Measurements from ENCODE around the gene KRTAP22-2. TPM values are rescaled to one million over a fixed set of nuclear protein-coding genes. Genes with fewer than 3 reads are reported as not detected.

KRTAP22-2 gene
- total RNA-seq, result not detected in 2 replicates

GRCh38 chr21:30590297-30590696, at the start of gene KRTAP22-2:
TSS of gene KRTAP22-2 (minus strand) at chr21:30590397.
- Mint-ChIP-seq H3K36me3 (ENCODE audit: low read depth) (no peaks in the 10 kb centered on the region), H3K4me3 (ENCODE audit: low read depth) (no peak within 1 kb of the TSS), H3K27me3 (ENCODE audit: low read depth) (peaks cover 4% of the 10 kb centered on the region), H3K9me3 (no peaks in the 10 kb centered on the region), H3K27ac (no peak within 1 kb of the TSS), H3K4me1 (ENCODE audit: low read depth) (peaks cover 3% of the 10 kb centered on the region)
- DNase-seq (ENCODE audit: low spot score), result no peak
- intact Hi-C loops (cut with micrococcal nuclease), result no loop called here

DNA sequence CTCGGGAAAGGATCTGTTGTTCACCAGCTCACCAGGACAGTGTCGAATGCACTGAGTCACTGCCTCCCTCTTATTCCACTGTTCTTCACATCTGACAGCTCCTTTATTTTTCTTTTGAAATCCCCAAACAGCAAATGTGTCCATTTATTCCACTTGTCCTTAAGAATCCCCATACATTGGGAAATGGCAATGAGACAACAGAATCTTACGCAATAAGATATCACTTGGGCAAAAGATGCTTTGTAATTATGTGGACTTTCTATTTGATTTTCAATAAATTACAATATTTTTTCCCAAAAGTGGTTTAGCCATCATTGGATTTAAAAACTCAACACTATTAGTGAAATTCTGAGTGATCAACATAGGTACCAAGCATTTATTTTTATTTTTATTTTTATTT, 48.5 kb upstream of the KRTAP22-2 start:
- no peak overlapping the region for H3K27ac Mint-ChIP-seq
- peaks cover 4% of the 10 kb centered on the region for H3K9me3 Mint-ChIP-seq
- intact Hi-C loops (cut with micrococcal nuclease), result no loop called here
- no peaks in the 10 kb centered on the region for H3K27me3 Mint-ChIP-seq (ENCODE audit: low read depth)
- H3K4me3 Mint-ChIP-seq (ENCODE audit: low read depth), result no peak overlapping the region
- DNase-seq (ENCODE audit: low spot score), result no peak
- H3K4me1 Mint-ChIP-seq (ENCODE audit: low read depth), result no peaks in the 10 kb centered on the region
- H3K36me3 Mint-ChIP-seq (ENCODE audit: low read depth), result no peaks in the 10 kb centered on the region

DNA sequence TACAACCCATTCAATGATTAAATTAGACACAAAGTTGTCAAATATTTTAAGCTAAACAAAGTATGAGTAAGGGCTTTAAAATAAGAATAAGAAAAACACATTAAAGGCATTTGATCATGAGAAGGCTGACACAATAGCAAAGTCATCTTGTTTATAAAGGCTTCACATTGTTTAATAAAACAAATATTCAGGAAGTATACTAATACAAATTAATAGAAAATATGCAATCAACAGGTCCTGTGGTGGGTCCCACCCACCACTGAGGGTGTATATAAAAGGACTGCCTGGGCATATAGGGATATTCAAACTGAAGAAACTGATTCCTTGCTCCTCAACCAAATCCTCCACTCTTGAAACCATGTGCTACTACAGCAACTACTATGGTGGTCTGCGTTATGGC, 44.7 kb upstream of the KRTAP22-2 start, which contains the start of gene KRTAP20-2:
TSS of gene KRTAP20-2 (plus strand) at position 301 of the 400 bp plus-strand sequence. CDS start at position 359, 58 bp downstream.
- H3K9me3 Mint-ChIP-seq, result no peaks in the 10 kb centered on the region
- no peak within 1 kb of the TSS for H3K4me3 Mint-ChIP-seq (ENCODE audit: low read depth)
- no peaks in the 10 kb centered on the region for H3K27me3 Mint-ChIP-seq (ENCODE audit: low read depth)
- H3K4me1 Mint-ChIP-seq (ENCODE audit: low read depth), result no peaks in the 10 kb centered on the region
- intact Hi-C loops (cut with micrococcal nuclease), result no loop called here
- no peaks in the 10 kb centered on the region for H3K36me3 Mint-ChIP-seq (ENCODE audit: low read depth)
- no peak for DNase-seq (ENCODE audit: low spot score)
- no peak within 1 kb of the TSS for H3K27ac Mint-ChIP-seq

- Mint-ChIP-seq H3K9me3 (no peaks in the 10 kb centered on the region), H3K27ac (no peak overlapping the region), H3K4me3 (ENCODE audit: low read depth) (no peak overlapping the region), H3K27me3 (ENCODE audit: low read depth) (peaks cover 2% of the 10 kb centered on the region), H3K36me3 (ENCODE audit: low read depth) (no peaks in the 10 kb centered on the region), H3K4me1 (ENCODE audit: low read depth) (no peaks in the 10 kb centered on the region)
- intact Hi-C loops (cut with micrococcal nuclease), result no loop called here
- DNase-seq (ENCODE audit: low spot score), result no peak
Measured at GRCh38 chr21:30629200-30629599, 39.0 kb upstream of the KRTAP22-2 start.

DNA sequence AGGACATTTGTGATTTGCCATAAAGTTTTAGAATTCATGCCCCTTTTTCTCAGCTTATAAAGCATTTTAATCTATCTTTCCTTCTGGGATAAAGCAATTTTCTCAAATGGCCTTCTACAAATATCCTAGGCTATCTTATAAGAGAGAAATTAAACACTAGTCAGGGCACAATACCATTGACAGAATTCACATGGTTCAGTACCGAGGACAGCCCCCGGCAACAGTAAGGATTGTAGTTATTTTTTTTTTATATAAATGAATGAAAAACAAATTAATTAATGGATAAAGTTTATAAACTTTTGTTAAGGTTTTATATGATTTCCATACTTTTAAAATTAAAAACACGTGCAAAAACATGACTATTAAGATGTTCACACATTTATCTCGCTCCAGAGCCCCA, 37.9 kb upstream of the KRTAP22-2 start:
- Mint-ChIP-seq H3K4me3 (ENCODE audit: low read depth) (no peak overlapping the region), H3K4me1 (ENCODE audit: low read depth) (no peaks in the 10 kb centered on the region), H3K27me3 (ENCODE audit: low read depth) (peaks cover 2% of the 10 kb centered on the region), H3K27ac (no peak overlapping the region), H3K36me3 (ENCODE audit: low read depth) (no peaks in the 10 kb centered on the region), H3K9me3 (no peaks in the 10 kb centered on the region)
- intact Hi-C loops (cut with micrococcal nuclease), result no loop called here
- DNase-seq (ENCODE audit: low spot score), result no peak

GRCh38 chr21:30625449-30626165, 35.4 kb upstream of the KRTAP22-2 start:
- H3K9me3 Mint-ChIP-seq, result no peaks in the 10 kb centered on the region
- intact Hi-C loops (cut with micrococcal nuclease), result no loop called here
- DNase-seq (ENCODE audit: low spot score), result no peak
- H3K4me1 Mint-ChIP-seq (ENCODE audit: low read depth), result no peaks in the 10 kb centered on the region
- H3K27ac Mint-ChIP-seq, result no peak overlapping the region
- H3K27me3 Mint-ChIP-seq (ENCODE audit: low read depth), result peaks cover 2% of the 10 kb centered on the region
- no peak overlapping the region for H3K4me3 Mint-ChIP-seq (ENCODE audit: low read depth)
- no peaks in the 10 kb centered on the region for H3K36me3 Mint-ChIP-seq (ENCODE audit: low read depth)

DNA sequence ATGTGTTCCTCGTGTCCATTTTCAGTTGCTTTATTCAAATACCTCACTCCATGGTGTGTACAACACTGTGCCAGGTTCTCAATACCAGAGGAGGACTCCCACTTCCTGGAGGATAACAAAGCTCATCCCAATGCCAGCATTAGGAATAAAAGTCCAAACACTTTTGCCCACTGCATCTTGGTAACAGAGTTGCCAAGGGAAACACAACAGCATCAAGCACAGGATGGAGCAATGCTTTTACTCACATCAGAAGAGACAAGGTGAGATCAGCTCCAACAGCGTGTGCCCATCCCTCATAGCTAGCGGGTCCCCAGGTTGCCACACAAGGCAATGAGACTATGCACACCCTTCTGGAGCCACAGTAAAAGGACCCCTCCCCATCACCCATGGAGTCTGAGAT, 33.2 kb upstream of the KRTAP22-2 start:
- Mint-ChIP-seq H3K4me1 (ENCODE audit: low read depth) (no peaks in the 10 kb centered on the region), H3K9me3 (no peaks in the 10 kb centered on the region), H3K27ac (no peak overlapping the region), H3K27me3 (ENCODE audit: low read depth) (peaks cover 2% of the 10 kb centered on the region), H3K4me3 (ENCODE audit: low read depth) (no peak overlapping the region), H3K36me3 (ENCODE audit: low read depth) (no peaks in the 10 kb centered on the region)
- intact Hi-C loops (cut with micrococcal nuclease), result no loop called here
- DNase-seq (ENCODE audit: low spot score), result no peak

DNA sequence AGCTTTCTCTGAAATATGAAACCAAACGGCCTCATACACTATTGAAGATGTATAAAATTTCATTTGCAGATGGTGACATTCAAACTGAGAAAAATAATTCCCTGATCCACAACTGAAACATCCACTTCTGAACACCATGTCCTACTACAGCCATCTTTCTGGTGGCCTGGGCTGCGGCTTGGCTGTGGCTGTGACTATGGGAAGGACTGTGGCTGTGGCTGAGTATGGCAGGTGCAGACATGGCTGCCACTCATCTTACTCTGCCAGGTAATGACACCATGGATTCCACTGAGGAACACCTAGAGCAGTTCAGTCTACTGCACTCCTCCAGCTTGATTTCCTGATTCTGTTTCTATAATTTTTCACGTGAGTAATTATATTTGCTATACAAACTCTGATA, 30.3 kb upstream of the KRTAP22-2 start, which contains the start of gene KRTAP20-4:
TSS of gene KRTAP20-4 (plus strand) at position 106 of the 400 bp plus-strand sequence.
- no peaks in the 10 kb centered on the region for H3K9me3 Mint-ChIP-seq
- no peak within 1 kb of the TSS for H3K4me3 Mint-ChIP-seq (ENCODE audit: low read depth)
- intact Hi-C loops (cut with micrococcal nuclease), result no loop called here
- H3K27ac Mint-ChIP-seq, result no peak within 1 kb of the TSS
- no peaks in the 10 kb centered on the region for H3K27me3 Mint-ChIP-seq (ENCODE audit: low read depth)
- no peak for DNase-seq (ENCODE audit: low spot score)
- H3K36me3 Mint-ChIP-seq (ENCODE audit: low read depth), result no peaks in the 10 kb centered on the region
- no peaks in the 10 kb centered on the region for H3K4me1 Mint-ChIP-seq (ENCODE audit: low read depth)

GRCh38 chr21:30620080-30620479, 29.9 kb upstream of the KRTAP22-2 start:
- H3K27ac Mint-ChIP-seq, result no peak overlapping the region
- H3K9me3 Mint-ChIP-seq, result no peaks in the 10 kb centered on the region
- no peak overlapping the region for H3K4me3 Mint-ChIP-seq (ENCODE audit: low read depth)
- H3K36me3 Mint-ChIP-seq (ENCODE audit: low read depth), result no peaks in the 10 kb centered on the region
- no peak for DNase-seq (ENCODE audit: low spot score)
- no peaks in the 10 kb centered on the region for H3K27me3 Mint-ChIP-seq (ENCODE audit: low read depth)
- intact Hi-C loops (cut with micrococcal nuclease), result no loop called here
- H3K4me1 Mint-ChIP-seq (ENCODE audit: low read depth), result no peaks in the 10 kb centered on the region

DNA sequence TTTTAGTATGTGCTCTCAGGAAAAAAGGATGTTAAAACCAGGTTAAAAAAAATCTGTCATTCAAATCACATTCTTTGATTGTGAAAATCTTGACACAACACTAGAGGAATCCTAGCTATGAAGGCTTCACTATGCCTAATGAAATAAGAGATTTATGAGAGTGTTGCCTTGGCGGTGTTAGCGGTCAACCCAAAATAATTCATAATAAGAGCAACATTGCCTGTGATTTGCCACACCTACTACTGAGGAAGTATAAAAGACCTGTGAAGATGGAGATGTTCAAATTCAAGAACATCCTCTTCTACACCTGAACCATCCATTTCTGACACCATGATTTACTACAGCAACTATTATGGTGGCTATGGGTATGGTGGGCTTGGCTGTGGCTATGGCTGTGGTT, 25.9 kb upstream of the KRTAP22-2 start, which contains the start of gene KRTAP20-1:
TSS of gene KRTAP20-1 (plus strand) at position 301 of the 400 bp plus-strand sequence. CDS start at position 331, 30 bp downstream.
- Mint-ChIP-seq H3K27me3 (ENCODE audit: low read depth) (no peaks in the 10 kb centered on the region), H3K4me1 (ENCODE audit: low read depth) (no peaks in the 10 kb centered on the region), H3K36me3 (ENCODE audit: low read depth) (no peaks in the 10 kb centered on the region), H3K9me3 (peaks cover 4% of the 10 kb centered on the region), H3K4me3 (ENCODE audit: low read depth) (no peak within 1 kb of the TSS), H3K27ac (no peak within 1 kb of the TSS)
- intact Hi-C loops (cut with micrococcal nuclease), result no loop called here
- no peak for DNase-seq (ENCODE audit: low spot score)

DNA sequence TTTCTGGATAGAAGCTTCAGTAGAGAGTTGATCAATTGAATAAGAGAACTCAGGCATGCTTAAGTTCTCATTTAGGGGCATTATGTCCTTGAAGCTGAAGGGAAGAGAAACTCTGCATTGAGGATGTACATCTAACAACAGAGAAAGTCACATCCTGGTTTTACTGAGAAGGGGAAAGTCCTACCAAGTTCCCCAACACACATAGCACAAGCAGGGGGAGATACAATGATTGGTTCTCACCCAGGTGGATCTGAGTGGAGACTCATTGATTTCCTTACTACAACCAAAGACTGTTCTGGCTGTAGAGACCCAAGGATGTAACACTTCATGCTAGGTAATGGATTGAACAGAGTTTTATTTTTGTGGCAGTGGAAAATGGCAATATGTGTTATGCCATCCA, 25.0 kb upstream of the KRTAP22-2 start:
- Mint-ChIP-seq H3K4me1 (ENCODE audit: low read depth) (no peaks in the 10 kb centered on the region), H3K4me3 (ENCODE audit: low read depth) (no peak overlapping the region), H3K27me3 (ENCODE audit: low read depth) (no peaks in the 10 kb centered on the region), H3K9me3 (peaks cover 13% of the 10 kb centered on the region), H3K27ac (no peak overlapping the region), H3K36me3 (ENCODE audit: low read depth) (no peaks in the 10 kb centered on the region)
- DNase-seq (ENCODE audit: low spot score), result no peak
- intact Hi-C loops (cut with micrococcal nuclease), result no loop called here

DNA sequence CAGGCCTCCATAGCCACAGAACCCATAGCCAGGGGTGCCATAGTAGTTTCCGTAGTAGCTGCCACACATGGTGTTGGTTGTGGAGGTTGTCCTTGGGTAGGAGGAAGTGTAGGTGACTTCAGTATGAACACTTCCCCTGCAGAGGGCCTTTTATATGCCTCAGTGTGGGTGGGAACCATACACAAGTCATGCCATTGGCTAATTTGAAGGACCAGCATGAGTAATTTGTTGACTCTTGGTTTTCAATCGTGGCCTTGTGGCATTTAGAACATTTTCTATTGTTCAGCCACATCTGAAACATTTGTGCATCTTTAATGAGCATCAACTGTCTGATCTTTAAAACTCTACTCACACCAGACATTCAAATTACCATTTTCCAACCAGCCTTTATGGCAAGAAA, 23.6 kb upstream of the KRTAP22-2 start, which contains the start of gene KRTAP6-1:
TSS of gene KRTAP6-1 (minus strand) at position 95 of the 400 bp plus-strand sequence. CDS start at position 69, 26 bp downstream.
- intact Hi-C loops (cut with micrococcal nuclease), result no loop called here
- Mint-ChIP-seq H3K36me3 (ENCODE audit: low read depth) (no peaks in the 10 kb centered on the region), H3K27me3 (ENCODE audit: low read depth) (no peaks in the 10 kb centered on the region), H3K4me3 (ENCODE audit: low read depth) (no peak within 1 kb of the TSS), H3K4me1 (ENCODE audit: low read depth) (no peaks in the 10 kb centered on the region), H3K9me3 (peaks cover 14% of the 10 kb centered on the region), H3K27ac (no peak within 1 kb of the TSS)
- DNase-seq (ENCODE audit: low spot score), result no peak

DNA sequence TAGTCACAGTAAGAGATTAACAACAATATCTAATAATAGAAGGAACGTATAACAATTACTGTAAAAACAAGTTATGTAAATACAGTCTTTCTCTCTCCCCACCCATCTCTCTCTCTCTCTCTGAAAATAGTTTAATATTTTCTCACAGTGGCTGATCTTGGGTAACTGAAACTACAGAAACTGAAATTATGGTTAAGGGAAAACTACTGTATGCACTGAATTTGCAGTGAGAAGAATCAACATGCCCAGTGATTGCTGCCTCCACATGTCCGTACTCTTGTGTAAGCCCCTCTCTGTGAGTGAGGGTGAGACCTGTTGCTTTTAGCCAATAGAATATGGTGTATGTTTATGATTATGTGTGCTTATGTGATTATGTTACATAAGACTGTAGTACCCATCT, 21.9 kb upstream of the KRTAP22-2 start:
- no peak overlapping the region for H3K4me3 Mint-ChIP-seq (ENCODE audit: low read depth)
- H3K4me1 Mint-ChIP-seq (ENCODE audit: low read depth), result no peaks in the 10 kb centered on the region
- no peak overlapping the region for H3K27ac Mint-ChIP-seq
- no peaks in the 10 kb centered on the region for H3K36me3 Mint-ChIP-seq (ENCODE audit: low read depth)
- no peak for DNase-seq (ENCODE audit: low spot score)
- intact Hi-C loops (cut with micrococcal nuclease), result no loop called here
- H3K27me3 Mint-ChIP-seq (ENCODE audit: low read depth), result no peaks in the 10 kb centered on the region
- H3K9me3 Mint-ChIP-seq, result peaks cover 17% of the 10 kb centered on the region

All from activated T-helper 2 cell treated with anti-CD3 and anti-CD28 coated beads, Interferon-gamma antibody, Interleukin-2, Interleukin-4, amounts not matched to agents 10 μg/mL and 5 μg/mL and 100 μg/mL, durations not matched to agents 14 hours and 24 hours and 36 hours (primary cell).